ENCODE measurements around the gene DALRD3.

DNA sequence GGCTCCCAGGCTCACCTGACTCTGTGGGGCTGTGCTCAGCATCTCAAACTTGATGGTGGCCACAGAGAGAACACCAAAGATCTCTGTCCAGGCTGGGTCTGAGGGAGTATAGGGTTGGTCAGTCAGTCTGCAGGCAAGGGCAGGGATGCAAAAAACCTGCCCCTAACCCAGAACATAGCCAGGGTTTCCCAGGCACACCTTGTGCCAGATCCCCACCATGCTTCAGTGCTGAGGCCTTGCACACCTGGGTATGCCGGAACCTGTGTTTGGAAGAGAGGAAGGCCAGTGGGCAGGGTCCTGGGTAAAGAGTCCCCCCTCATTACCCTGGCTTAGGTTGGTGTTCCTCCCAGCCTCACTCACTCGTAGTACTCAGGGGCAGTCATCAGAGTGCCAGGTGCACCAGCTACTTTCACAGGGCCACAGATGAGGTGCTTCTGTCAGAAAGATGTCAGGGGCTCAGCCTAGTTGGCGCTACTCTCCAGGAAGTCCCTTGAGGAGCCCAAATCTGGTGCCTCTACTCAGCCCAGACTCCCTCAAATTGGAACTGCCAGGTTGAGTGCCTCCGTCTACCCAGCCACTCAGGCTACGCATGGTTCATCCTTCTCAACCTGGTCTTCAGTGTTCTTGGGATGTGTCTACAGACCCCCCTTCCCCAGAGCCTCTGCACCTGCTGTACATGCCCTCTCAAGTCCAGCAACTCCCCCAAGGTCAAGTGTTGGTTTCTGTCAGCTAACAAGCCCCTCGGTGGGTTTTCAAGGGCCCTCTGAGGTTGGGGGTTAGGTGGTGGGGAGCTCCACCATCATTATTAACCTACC lies 1.8 kb downstream of the DALRD3 start:
- TF ChIP-seq POLR2A (IDR thresholded peaks at IDR 0.05): no peak
- TF ChIP-seq, protein P1, sequence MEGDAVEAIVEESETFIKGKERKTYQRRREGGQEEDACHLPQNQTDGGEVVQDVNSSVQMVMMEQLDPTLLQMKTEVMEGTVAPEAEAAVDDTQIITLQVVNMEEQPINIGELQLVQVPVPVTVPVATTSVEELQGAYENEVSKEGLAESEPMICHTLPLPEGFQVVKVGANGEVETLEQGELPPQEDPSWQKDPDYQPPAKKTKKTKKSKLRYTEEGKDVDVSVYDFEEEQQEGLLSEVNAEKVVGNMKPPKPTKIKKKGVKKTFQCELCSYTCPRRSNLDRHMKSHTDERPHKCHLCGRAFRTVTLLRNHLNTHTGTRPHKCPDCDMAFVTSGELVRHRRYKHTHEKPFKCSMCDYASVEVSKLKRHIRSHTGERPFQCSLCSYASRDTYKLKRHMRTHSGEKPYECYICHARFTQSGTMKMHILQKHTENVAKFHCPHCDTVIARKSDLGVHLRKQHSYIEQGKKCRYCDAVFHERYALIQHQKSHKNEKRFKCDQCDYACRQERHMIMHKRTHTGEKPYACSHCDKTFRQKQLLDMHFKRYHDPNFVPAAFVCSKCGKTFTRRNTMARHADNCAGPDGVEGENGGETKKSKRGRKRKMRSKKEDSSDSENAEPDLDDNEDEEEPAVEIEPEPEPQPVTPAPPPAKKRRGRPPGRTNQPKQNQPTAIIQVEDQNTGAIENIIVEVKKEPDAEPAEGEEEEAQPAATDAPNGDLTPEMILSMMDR (IDR thresholded peaks at IDR 0.05): no peak

Measured in prostate gland (tissue), 2 donors.